IMR-90 (cell line): ENCODE measurements around the gene KIF3A.

ENCODE experiments used
- CEBPB ChIP-seq: IDR thresholded peaks from 2 replicates; pipeline ENCODE4 v1.6.1; 2012; ENCODE audit warnings: low read depth, low read length, improper control_type of control experiment
- MAZ ChIP-seq: IDR thresholded peaks from 2 replicates; pipeline ENCODE4 v1.6.1; 2012; ENCODE audit warnings: low read depth, mild to moderate bottlenecking, low read length, improper control_type of control experiment, moderate library complexity, borderline replicate concordance
- MXI1 ChIP-seq: IDR thresholded peaks from 2 replicates; pipeline ENCODE4 v1.6.1; 2012; ENCODE audit warnings: low read depth, mild to moderate bottlenecking, low read length, moderate library complexity, borderline replicate concordance
- POLR2A ChIP-seq: IDR thresholded peaks from 2 replicates; pipeline ENCODE4 v1.6.1; 2012; ENCODE audit warnings: mild to moderate bottlenecking, low read depth, low read length
- RAD21 ChIP-seq: IDR thresholded peaks from 2 replicates; pipeline ENCODE4 v1.6.1; 2012; ENCODE audit warnings: low read length, improper control_type of control experiment
- RCOR1 ChIP-seq: IDR thresholded peaks from 2 replicates; pipeline ENCODE4 v1.6.1; 2012; ENCODE audit warnings: mild to moderate bottlenecking, low read length, improper control_type of control experiment; ENCODE audit not compliant: insufficient replicate concordance
- SMC3 ChIP-seq: fragments of 150-350 bp; IDR thresholded peaks from 2 replicates; pipeline ENCODE4 v1.6.1; 2016; ENCODE audit warnings: low read depth, mild to moderate bottlenecking, antibody characterized with exemption, low read length, moderate library complexity
- USF2 ChIP-seq: fragments of 150-350 bp; IDR thresholded peaks from 2 replicates; pipeline ENCODE4 v1.6.1; 2017; ENCODE audit warnings: mild to moderate bottlenecking, antibody characterized with exemption, low read length, low read depth
- TF ChIP-seq, protein P1 (sequence below): conservative IDR thresholded peaks from 2 replicates; pipeline ENCODE4 v1.5.1; 2012; ENCODE audit warnings: mild to moderate bottlenecking, low read depth, low read length, improper control_type of control experiment

- TF ChIP-seq, protein P1, sequence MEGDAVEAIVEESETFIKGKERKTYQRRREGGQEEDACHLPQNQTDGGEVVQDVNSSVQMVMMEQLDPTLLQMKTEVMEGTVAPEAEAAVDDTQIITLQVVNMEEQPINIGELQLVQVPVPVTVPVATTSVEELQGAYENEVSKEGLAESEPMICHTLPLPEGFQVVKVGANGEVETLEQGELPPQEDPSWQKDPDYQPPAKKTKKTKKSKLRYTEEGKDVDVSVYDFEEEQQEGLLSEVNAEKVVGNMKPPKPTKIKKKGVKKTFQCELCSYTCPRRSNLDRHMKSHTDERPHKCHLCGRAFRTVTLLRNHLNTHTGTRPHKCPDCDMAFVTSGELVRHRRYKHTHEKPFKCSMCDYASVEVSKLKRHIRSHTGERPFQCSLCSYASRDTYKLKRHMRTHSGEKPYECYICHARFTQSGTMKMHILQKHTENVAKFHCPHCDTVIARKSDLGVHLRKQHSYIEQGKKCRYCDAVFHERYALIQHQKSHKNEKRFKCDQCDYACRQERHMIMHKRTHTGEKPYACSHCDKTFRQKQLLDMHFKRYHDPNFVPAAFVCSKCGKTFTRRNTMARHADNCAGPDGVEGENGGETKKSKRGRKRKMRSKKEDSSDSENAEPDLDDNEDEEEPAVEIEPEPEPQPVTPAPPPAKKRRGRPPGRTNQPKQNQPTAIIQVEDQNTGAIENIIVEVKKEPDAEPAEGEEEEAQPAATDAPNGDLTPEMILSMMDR = no peak
- TF ChIP-seq USF2 (no peak), MXI1 (no peak), CEBPB (no peak), POLR2A (no peak), RAD21 (no peak), SMC3 (no peak), MAZ (no peak), RCOR1 (no peak)
Observed at GRCh38 chr5:132686193-132686592, 51.2 kb downstream of the KIF3A start.
